GM12878 (cell line): ENCODE measurements around the gene MTX1. TPM values are rescaled to one million over a fixed set of nuclear protein-coding genes. Genes with fewer than 3 reads are reported as not detected.

Source experiments
- ATAC-seq: fragments of 200-7000 bp; cut with Tn5 transposase; 3 replicates; pipeline ENCODE4 v1.9.1; 2020; ENCODE audit warnings: mild to moderate bottlenecking, moderate library complexity
- BruUV-seq: library from RNA; stranded (reverse); fragments of 400-500 nt; replicated peaks from 2 replicates; lab custom pipeline; 2021; lab: Mats Ljungman, UMichigan
- CTCF ChIA-PET: fragments of 300-600 bp; sonication (Branson Sonifier 250); formaldehyde crosslinking; extraction: SDS; loops from one replicate; lab custom pipeline; 2021; ENCODE audit warnings: inconsistent platforms; lab: Yijun Ruan, JAX
- POLR2A ChIA-PET: fragments of 350-600 bp; formaldehyde crosslinking; extraction: SDS; loops from one replicate; lab custom pipeline; 2021; ENCODE audit warnings: inconsistent platforms; lab: Charles Lee
- RAD21 ChIA-PET: fragments of 300-600 bp; sonication (Branson Sonifier 250); formaldehyde crosslinking; loops from one replicate; lab custom pipeline; 2023; ENCODE audit warnings: antibody characterized with exemption; ENCODE audit not compliant: unreplicated experiment; lab: Charles Lee
- SMC1A ChIA-PET: fragments of 300-600 bp; sonication (Branson Sonifier 250); formaldehyde crosslinking; loops from one replicate; lab custom pipeline; 2023; ENCODE audit not compliant: unreplicated experiment, uncharacterized antibody; lab: Charles Lee
- DNase-seq: peaks from one replicate; pipeline ENCODE4 v3.0.0-alpha.2; 2011; ENCODE audit warnings: low read depth, low spot score
- FAIRE-seq: peaks from 3 replicates; lab custom pipeline; 2011; peaks lifted over from hg19 to GRCh38; lab: Jason Lieb, UNC
- H2AFZ ChIP-seq: 2 replicates; pipeline ENCODE4 v1.6.0; 2011; ENCODE audit warnings: low read depth, low read length, control low read depth; ENCODE audit not compliant: control insufficient read depth
- H3K27ac ChIP-seq: 2 replicates; pipeline ENCODE4 v1.5.1; 2011; ENCODE audit warnings: control low read depth; ENCODE audit not compliant: control insufficient read depth, insufficient read depth
- H3K27me3 ChIP-seq, 2 experiments: replicated peaks in 1 of 2; 2 replicates each; pipeline versions ENCODE4 v1.6.0 to v1.6.1; 2011; ENCODE audit warnings: low read length in 1 of 2; ENCODE audit not compliant: control insufficient read depth in 2 of 2, insufficient read depth in 2 of 2
- H3K36me3 ChIP-seq, 2 experiments: 2 replicates each; pipeline ENCODE4 v1.5.1; 2011; ENCODE audit warnings: low read length in 1 of 2; ENCODE audit not compliant: control insufficient read depth in 2 of 2, insufficient read depth in 2 of 2
- H3K4me1 ChIP-seq: 2 replicates; pipeline ENCODE4 v1.6.1; 2011; ENCODE audit warnings: mild to moderate bottlenecking, low read length, moderate library complexity, mixed read lengths; ENCODE audit not compliant: control insufficient read depth, insufficient read depth
- H3K4me2 ChIP-seq: 2 replicates; pipeline ENCODE4 v1.6.0; 2011; ENCODE audit warnings: control low read depth; ENCODE audit not compliant: control insufficient read depth, insufficient read depth
- H3K4me3 ChIP-seq: fragments of 200-600 bp; sonication (generic); 2 replicates; pipeline ENCODE4 v1.5.1; 2016
- H3K79me2 ChIP-seq: 2 replicates; pipeline ENCODE4 v1.6.0; 2011; ENCODE audit warnings: low read length; ENCODE audit not compliant: control insufficient read depth, insufficient read depth
- H3K9ac ChIP-seq: 2 replicates; pipeline ENCODE4 v1.8.0; 2011; ENCODE audit warnings: low read length, control low read depth, mixed read lengths; ENCODE audit not compliant: control insufficient read depth, insufficient read depth
- H3K9me3 ChIP-seq: replicated peaks from 3 replicates; pipeline ENCODE4 v1.5.1; 2011; ENCODE audit warnings: mild to moderate bottlenecking, low read length; ENCODE audit not compliant: control insufficient read depth, insufficient read depth
- H4K20me1 ChIP-seq: 2 replicates; pipeline ENCODE4 v1.6.0; 2011; ENCODE audit not compliant: control insufficient read depth, insufficient read depth
- CHD4 ChIP-seq: fragments of 200-600 bp; sonication (generic); IDR thresholded peaks from 2 replicates; pipeline ENCODE4 v1.6.1; 2016; ENCODE audit warnings: mild to moderate bottlenecking
- MYC ChIP-seq: IDR thresholded peaks from 2 replicates; pipeline ENCODE4 v1.6.1; 2011; ENCODE audit warnings: mild to moderate bottlenecking, low read length, moderate library complexity, inconsistent platforms; ENCODE audit not compliant: insufficient read depth, insufficient replicate concordance, insufficient read length, severe bottlenecking
- RAD51 ChIP-seq: fragments of 450-650 bp; IDR thresholded peaks from 2 replicates; pipeline ENCODE4 v1.6.1; 2016; ENCODE audit warnings: moderate library complexity, mild to moderate bottlenecking, inconsistent platforms
- SRF ChIP-seq, 2 experiments: IDR thresholded peaks; 2 replicates each; pipeline ENCODE4 v1.6.1; 2011; ENCODE audit warnings: low read depth in 2 of 2, low read length in 2 of 2, mild to moderate bottlenecking in 1 of 2, moderate library complexity in 1 of 2
- ZBED1 ChIP-seq: IDR thresholded peaks from 2 replicates; pipeline ENCODE4 v1.6.1; 2016; ENCODE audit warnings: borderline replicate concordance
- WGBS: methylation state at CpG from one replicate; pipeline ENCODE4 v1.1.6; 2016; ENCODE audit warnings: low lambda C conversion rate; ENCODE audit not compliant: insufficient replicate concordance, insufficient coverage; ENCODE audit errors: missing lambda C conversion rate; 5-methylcytosine and 5-hydroxymethylcytosine counted together
- in situ Hi-C: fragments of 300-500 bp; cut with MboI; formaldehyde crosslinking; loops from 9 replicates; pipeline ENCODE4 v1.14.3; 2018; ENCODE audit warnings: mixed read lengths
- intact Hi-C: fragments of 100-400 bp; cut with micrococcal nuclease; formaldehyde crosslinking; loops from one replicate; pipeline ENCODE4 v1.14.2; 2022; ENCODE audit not compliant: unreplicated experiment
- polyA plus RNA-seq, 11 experiments: library from polyadenylated mRNA; depleted of rRNA in 4 of 11; unstranded in 6 of 11; stranded (reverse) in 5 of 11; fragments of >200 nt; fragmentation: Nextera tagmentation in 4 of 11; fragmentation: Illumina TruSeq in 1 of 11; extraction: Ambion mirVana in 4 of 11; extraction: Trizol in 1 of 11; gene quantifications; 1 replicate in 1 of 11; 2 replicates in 10 of 11; pipeline versions ENCODE4 v1.2.1 to v1.2.3, GENCODE V29; 2011 to 2016; ENCODE audit warnings: inconsistent platforms in 2 of 11, missing spikeins in 2 of 11, low read depth in 1 of 11
- total RNA-seq, 4 experiments: library from RNA; depleted of rRNA in 3 of 4; stranded (reverse); fragments of >200 nt in 3 of 4; fragmentation: Illumina TruSeq in 1 of 4; extraction: Trizol in 1 of 4; gene quantifications; 2 replicates each; pipeline versions ENCODE4 v1.2.1 to v1.2.3, GENCODE V29; 2013 to 2021
- TF ChIP-seq, protein P1 (sequence below): IDR thresholded peaks from 2 replicates; pipeline ENCODE4 v1.6.1; 2012; ENCODE audit warnings: low read depth, low read length, improper control_type of control experiment
- TF ChIP-seq, protein P2 (sequence below): IDR thresholded peaks from 2 replicates; pipeline ENCODE4 v1.6.1; 2012; ENCODE audit warnings: improper control_type of control experiment, low read depth, low read length; ENCODE audit not compliant: insufficient replicate concordance
- TF ChIP-seq, protein P3 (sequence below): fragments of 450-650 bp; IDR thresholded peaks from 2 replicates; pipeline ENCODE4 v1.6.1; 2017; ENCODE audit warnings: borderline replicate concordance
- TF ChIP-seq, protein P4 (sequence below): fragments of 450-650 bp; IDR thresholded peaks from 2 replicates; pipeline ENCODE4 v1.6.1; 2017; ENCODE audit warnings: low read depth, mild to moderate bottlenecking, moderate library complexity
- TF ChIP-seq, protein P5 (sequence below): fragments of 450-650 bp; IDR thresholded peaks from 2 replicates; pipeline ENCODE4 v1.6.1; 2016; ENCODE audit warnings: mild to moderate bottlenecking

Gene MTX1
- total and polyA plus RNA-seq, 10 of the 15 experiments (the other 5 are each of a cell fraction or from before 2014, with no cell fraction given) = 15.8 to 92.0 (median 49.1) TPM

DNA sequence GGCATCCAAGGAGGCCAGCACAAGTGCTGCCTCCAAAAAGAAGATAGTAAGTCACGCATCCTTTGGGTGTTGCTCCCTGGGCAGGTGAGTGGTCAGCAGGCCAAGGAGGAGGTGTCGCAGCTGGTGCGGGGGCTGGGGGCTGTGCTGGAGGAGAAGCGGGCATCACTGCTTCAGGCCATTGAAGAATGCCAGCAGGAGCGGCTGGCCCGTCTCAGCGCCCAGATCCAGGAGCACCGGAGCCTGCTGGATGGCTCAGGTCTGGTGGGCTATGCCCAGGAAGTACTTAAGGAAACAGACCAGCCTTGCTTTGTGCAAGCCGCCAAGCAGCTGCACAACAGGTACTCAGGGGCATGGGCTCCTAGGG is 30.6 kb upstream of the MTX1 start:
- Histone ChIP-seq H3K9me3 (no peaks in the 10 kb centered on the region), H4K20me1 (no peaks in the 10 kb centered on the region), H3K36me3 (no peaks in the 10 kb centered on the region), H3K4me2 (no peak overlapping the region), H3K4me1 (peaks cover 20% of the 10 kb centered on the region), H3K27ac (no peak overlapping the region), H3K27me3 (no peaks in the 10 kb centered on the region), H3K4me3 (no peak overlapping the region), H3K79me2 (peaks cover 2% of the 10 kb centered on the region), H3K9ac (no peak overlapping the region), H2AFZ (no peak overlapping the region)
- ATAC-seq (no peak), FAIRE-seq (no peak), DNase-seq (no peak)
- in situ Hi-C loops (no loop called here), intact Hi-C loops (no loop called here)
- BruUV-seq = no TSS peak
- SMC1A ChIA-PET = interaction anchor here (0.7 to 2.0 kb wide), 8 partner anchors 8 to 87 kb away, joined by 3 to 29 read pairs (median 6); partner anchors contain the start of genes MTX1 and THBS3
- WGBS = 82% methylated on average over 9 of the region's 9 CpGs
- POLR2A ChIA-PET = interaction anchor here (0.5 to 7.4 kb wide), 5 partner anchors 8 to 1294 kb away, joined by 3 to 77 read pairs (median 6); no protein-coding TSS in a partner anchor
- CTCF ChIA-PET = interaction anchor here (0.8 to 9.7 kb wide), 13 partner anchors 8 to 556 kb away, joined by 3 to 244 read pairs (median 4); partner anchors contain the start of genes SLC50A1 and THBS3
- RAD21 ChIA-PET = interaction anchor here (1.0 to 4.8 kb wide), 6 partner anchors 16 to 161 kb away, joined by 3 to 77 read pairs (median 8); no protein-coding TSS in a partner anchor
- TF ChIP-seq SRF (IDR thresholded peaks at IDR 0.05; ENCODE audit: low read depth in 2 of 2, low read length in 2 of 2) (no peak), MYC (no peak), CHD4 (no peak), ZBED1 (no peak), RAD51 (no peak)
- TF ChIP-seq, protein P1, sequence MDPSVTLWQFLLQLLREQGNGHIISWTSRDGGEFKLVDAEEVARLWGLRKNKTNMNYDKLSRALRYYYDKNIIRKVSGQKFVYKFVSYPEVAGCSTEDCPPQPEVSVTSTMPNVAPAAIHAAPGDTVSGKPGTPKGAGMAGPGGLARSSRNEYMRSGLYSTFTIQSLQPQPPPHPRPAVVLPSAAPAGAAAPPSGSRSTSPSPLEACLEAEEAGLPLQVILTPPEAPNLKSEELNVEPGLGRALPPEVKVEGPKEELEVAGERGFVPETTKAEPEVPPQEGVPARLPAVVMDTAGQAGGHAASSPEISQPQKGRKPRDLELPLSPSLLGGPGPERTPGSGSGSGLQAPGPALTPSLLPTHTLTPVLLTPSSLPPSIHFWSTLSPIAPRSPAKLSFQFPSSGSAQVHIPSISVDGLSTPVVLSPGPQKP = no peak
- TF ChIP-seq, protein P2, sequence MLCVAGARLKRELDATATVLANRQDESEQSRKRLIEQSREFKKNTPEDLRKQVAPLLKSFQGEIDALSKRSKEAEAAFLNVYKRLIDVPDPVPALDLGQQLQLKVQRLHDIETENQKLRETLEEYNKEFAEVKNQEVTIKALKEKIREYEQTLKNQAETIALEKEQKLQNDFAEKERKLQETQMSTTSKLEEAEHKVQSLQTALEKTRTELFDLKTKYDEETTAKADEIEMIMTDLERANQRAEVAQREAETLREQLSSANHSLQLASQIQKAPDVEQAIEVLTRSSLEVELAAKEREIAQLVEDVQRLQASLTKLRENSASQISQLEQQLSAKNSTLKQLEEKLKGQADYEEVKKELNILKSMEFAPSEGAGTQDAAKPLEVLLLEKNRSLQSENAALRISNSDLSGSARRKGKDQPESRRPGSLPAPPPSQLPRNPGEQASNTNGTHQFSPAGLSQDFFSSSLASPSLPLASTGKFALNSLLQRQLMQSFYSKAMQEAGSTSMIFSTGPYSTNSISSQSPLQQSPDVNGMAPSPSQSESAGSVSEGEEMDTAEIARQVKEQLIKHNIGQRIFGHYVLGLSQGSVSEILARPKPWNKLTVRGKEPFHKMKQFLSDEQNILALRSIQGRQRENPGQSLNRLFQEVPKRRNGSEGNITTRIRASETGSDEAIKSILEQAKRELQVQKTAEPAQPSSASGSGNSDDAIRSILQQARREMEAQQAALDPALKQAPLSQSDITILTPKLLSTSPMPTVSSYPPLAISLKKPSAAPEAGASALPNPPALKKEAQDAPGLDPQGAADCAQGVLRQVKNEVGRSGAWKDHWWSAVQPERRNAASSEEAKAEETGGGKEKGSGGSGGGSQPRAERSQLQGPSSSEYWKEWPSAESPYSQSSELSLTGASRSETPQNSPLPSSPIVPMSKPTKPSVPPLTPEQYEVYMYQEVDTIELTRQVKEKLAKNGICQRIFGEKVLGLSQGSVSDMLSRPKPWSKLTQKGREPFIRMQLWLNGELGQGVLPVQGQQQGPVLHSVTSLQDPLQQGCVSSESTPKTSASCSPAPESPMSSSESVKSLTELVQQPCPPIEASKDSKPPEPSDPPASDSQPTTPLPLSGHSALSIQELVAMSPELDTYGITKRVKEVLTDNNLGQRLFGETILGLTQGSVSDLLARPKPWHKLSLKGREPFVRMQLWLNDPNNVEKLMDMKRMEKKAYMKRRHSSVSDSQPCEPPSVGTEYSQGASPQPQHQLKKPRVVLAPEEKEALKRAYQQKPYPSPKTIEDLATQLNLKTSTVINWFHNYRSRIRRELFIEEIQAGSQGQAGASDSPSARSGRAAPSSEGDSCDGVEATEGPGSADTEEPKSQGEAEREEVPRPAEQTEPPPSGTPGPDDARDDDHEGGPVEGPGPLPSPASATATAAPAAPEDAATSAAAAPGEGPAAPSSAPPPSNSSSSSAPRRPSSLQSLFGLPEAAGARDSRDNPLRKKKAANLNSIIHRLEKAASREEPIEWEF = no peak
- TF ChIP-seq, protein P3, sequence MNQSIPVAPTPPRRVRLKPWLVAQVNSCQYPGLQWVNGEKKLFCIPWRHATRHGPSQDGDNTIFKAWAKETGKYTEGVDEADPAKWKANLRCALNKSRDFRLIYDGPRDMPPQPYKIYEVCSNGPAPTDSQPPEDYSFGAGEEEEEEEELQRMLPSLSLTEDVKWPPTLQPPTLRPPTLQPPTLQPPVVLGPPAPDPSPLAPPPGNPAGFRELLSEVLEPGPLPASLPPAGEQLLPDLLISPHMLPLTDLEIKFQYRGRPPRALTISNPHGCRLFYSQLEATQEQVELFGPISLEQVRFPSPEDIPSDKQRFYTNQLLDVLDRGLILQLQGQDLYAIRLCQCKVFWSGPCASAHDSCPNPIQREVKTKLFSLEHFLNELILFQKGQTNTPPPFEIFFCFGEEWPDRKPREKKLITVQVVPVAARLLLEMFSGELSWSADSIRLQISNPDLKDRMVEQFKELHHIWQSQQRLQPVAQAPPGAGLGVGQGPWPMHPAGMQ = no peak
- TF ChIP-seq, protein P4, sequence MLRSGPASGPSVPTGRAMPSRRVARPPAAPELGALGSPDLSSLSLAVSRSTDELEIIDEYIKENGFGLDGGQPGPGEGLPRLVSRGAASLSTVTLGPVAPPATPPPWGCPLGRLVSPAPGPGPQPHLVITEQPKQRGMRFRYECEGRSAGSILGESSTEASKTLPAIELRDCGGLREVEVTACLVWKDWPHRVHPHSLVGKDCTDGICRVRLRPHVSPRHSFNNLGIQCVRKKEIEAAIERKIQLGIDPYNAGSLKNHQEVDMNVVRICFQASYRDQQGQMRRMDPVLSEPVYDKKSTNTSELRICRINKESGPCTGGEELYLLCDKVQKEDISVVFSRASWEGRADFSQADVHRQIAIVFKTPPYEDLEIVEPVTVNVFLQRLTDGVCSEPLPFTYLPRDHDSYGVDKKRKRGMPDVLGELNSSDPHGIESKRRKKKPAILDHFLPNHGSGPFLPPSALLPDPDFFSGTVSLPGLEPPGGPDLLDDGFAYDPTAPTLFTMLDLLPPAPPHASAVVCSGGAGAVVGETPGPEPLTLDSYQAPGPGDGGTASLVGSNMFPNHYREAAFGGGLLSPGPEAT = no peak
- TF ChIP-seq, protein P5, sequence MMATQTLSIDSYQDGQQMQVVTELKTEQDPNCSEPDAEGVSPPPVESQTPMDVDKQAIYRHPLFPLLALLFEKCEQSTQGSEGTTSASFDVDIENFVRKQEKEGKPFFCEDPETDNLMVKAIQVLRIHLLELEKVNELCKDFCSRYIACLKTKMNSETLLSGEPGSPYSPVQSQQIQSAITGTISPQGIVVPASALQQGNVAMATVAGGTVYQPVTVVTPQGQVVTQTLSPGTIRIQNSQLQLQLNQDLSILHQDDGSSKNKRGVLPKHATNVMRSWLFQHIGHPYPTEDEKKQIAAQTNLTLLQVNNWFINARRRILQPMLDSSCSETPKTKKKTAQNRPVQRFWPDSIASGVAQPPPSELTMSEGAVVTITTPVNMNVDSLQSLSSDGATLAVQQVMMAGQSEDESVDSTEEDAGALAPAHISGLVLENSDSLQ = no peak
